Middle frontal gyrus (tissue), 1 donor: Measurements from ENCODE around the gene DHRS9.
"Not testable (repeated sequence)": the region's sequence is repeated elsewhere in the genome, so short reads cannot be mapped to it uniquely, and the experiment has no call there.

ENCODE experiments used
- DNase-seq: peaks from one replicate; pipeline ENCODE4 v3.0.0-alpha.2; 2015; ENCODE audit warnings: low spot score; ENCODE audit errors: extremely low spot score

The DHRS9 gene

GRCh38 chr2:169069341-169069740 is at the start of gene DHRS9:
Gene DHRS9, plus strand, starts transcription at chr2:169069563. Its CDS starts 12,019 bp downstream, at chr2:169081582.
- no peak for DNase-seq

- DNase-seq: no peak
These were observed 46.2 kb upstream of the DHRS9 start for GRCh38 chr2:169023161-169023560.

GRCh38 chr2:169026056-169026455 is 43.3 kb upstream of the DHRS9 start:
- DNase-seq: no peak

GRCh38 chr2:169027234-169027633 is 42.1 kb upstream of the DHRS9 start:
- DNase-seq: no peak

GRCh38 chr2:169029341-169029740 is 40.0 kb upstream of the DHRS9 start:
- no peak for DNase-seq

- no peak for DNase-seq
These were observed 38.2 kb upstream of the DHRS9 start, which contains the start of gene ABCB11 for GRCh38 chr2:169031202-169031601. Gene ABCB11, minus strand, starts transcription at chr2:169031324. Its CDS starts 13,199 bp downstream, at chr2:169018125.

- DNase-seq: no peak
These were observed 35.1 kb upstream of the DHRS9 start for GRCh38 chr2:169034256-169034655.

GRCh38 chr2:169034984-169035544 is 34.3 kb upstream of the DHRS9 start:
- no peak for DNase-seq

- DNase-seq: no peak
These were observed 33.5 kb upstream of the DHRS9 start for GRCh38 chr2:169035887-169036286.

- DNase-seq: no peak
These were observed 32.5 kb upstream of the DHRS9 start for GRCh38 chr2:169036736-169037440.

GRCh38 chr2:169038338-169038757 is 31.0 kb upstream of the DHRS9 start:
- no peak for DNase-seq

GRCh38 chr2:169039702-169040101 is 29.7 kb upstream of the DHRS9 start:
- DNase-seq: no peak

GRCh38 chr2:169041594-169041993 is 27.8 kb upstream of the DHRS9 start:
- DNase-seq: no peak

- DNase-seq: no peak
These were observed 26.5 kb upstream of the DHRS9 start for GRCh38 chr2:169042856-169043255.

- DNase-seq: no peak
These were observed 22.8 kb upstream of the DHRS9 start for GRCh38 chr2:169046440-169047151.

GRCh38 chr2:169047256-169048250 is 21.8 kb upstream of the DHRS9 start:
- no peak for DNase-seq

GRCh38 chr2:169049142-169049541 is 20.2 kb upstream of the DHRS9 start:
- no peak for DNase-seq

GRCh38 chr2:169050476-169051240 is 18.7 kb upstream of the DHRS9 start:
- no peak for DNase-seq

GRCh38 chr2:169054575-169054974 is 14.8 kb upstream of the DHRS9 start:
- DNase-seq: not testable (repeated sequence)

GRCh38 chr2:169064199-169064598 is 5.2 kb upstream of the DHRS9 start:
- not testable (repeated sequence) for DNase-seq
